Stimulated activated CD8-positive, alpha-beta memory T cell treated with anti-CD3 and anti-CD28 coated beads, Interleukin-7, amount 100 ng/mL, for 4 hours (primary cell): ENCODE results near the gene CYP3A7.
"Not testable (repeated sequence)": the region's sequence is repeated elsewhere in the genome, so short reads cannot be mapped to it uniquely, and the experiment has no call there.

Experiments
- DNase-seq, 2 donors: peaks; one replicate each; pipeline ENCODE4 v3.0.0-alpha.2; 2020; ENCODE audit warnings: low read depth in 2 of 2

The CYP3A7 gene

DNA sequence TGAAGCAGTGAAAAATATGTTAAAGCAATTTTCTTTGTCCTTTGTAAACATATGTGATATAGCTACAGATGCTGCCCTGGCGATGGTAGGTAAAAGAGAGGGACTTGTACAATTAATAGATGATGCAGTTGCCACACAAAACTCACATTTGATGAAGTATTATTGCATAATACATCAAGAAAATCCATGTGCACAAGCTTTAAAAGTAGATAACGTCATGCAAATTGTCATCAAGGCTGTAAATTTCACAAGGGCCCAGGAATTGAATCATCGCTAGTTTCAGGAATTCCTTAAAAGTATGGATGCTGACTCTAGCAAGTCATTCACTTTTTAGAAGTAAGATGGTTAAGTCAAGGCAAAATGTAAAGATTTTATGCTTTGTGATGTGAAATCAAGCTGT, 65.2 kb downstream of the CYP3A7 start:
- no peak for DNase-seq

DNA sequence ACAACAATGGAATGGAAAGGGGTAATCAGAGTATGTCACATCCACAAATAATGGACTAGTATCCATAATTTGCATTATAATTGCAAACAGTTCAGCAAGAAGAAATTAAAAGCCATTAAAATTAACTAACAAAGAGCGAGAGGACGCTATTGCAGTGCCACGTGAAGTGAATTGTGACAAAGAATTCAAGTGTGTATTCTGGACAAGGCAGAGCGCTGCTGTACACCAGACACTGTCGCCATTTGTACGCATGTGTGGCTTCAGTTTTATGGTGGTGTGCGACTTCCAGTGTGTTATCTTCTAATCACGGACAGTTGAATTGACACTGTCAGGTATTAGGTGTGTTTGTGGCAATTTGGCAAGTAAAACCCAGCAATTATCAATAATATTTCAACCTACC, 66.5 kb downstream of the CYP3A7 start:
- DNase-seq: no peak

DNA sequence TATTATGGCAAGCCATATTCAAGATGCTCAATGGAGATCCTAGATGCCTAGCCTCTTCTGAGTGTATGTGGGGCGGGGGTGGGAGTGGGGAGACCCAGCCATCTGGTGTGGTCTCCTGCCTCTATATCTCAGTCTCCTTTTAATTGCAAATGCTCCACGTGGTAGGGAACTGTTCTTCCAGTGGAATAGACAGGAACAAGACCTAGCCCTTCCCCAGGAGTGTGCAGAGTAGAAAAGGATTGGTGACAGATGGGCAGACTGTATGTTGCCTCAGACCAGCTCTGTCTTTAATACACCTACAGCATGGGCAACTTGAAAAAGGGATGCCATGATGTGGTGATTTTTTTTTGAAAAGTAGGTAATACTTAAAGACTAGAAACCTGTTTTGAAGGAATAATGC, 67.8 kb downstream of the CYP3A7 start:
- DNase-seq: no peak

DNA sequence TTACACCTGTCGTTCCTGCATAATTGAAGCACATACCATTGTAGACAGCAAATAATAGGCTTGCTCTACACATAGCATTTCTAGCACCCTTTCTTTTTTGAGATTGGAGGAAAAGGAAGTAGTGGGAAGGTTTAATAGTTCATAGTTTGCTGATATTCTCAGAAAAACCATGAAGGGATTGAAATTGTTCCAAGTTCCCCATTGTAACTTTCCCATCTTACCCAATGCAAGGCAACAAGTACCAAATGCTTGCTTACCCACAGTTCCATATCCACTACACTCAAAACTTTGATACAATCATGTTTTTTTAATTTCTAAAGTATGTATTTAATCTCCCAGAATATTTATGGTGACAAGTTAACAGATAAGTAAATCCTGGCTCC, 69.0 kb downstream of the CYP3A7 start:
- DNase-seq: no peak

DNA sequence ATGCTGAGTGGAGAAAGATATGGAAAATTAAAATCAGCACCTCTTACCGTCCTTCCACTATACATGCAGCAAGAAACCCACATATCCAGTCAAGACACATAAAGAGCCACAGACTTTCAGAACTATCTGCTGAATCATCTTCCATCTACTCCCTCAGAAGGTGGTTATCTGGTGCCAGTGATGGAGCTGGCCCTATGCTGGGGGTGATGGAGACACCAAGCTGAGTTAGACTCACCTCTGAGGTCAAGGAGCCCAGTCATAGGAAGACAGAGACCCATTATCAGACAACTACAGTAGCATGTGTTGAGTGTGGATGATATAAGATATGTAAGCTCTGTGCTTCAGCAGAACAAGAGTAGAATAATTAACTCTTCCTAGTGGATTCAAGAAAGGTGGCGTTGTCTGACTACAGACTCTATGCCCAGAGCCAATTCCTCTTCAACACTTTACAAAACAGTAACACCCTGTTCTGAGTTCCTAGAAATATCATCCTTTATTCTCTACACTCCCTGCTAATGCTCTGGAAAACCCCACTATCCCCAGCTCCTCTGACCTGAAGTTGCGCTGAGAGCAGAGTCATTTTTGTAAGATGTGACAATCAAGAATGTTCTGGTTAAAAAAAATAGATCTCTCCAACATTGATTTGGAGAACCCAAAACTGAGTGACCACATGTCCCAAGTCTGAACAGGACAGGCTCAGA, 69.5 kb downstream of the CYP3A7 start:
- no peak for DNase-seq

DNA sequence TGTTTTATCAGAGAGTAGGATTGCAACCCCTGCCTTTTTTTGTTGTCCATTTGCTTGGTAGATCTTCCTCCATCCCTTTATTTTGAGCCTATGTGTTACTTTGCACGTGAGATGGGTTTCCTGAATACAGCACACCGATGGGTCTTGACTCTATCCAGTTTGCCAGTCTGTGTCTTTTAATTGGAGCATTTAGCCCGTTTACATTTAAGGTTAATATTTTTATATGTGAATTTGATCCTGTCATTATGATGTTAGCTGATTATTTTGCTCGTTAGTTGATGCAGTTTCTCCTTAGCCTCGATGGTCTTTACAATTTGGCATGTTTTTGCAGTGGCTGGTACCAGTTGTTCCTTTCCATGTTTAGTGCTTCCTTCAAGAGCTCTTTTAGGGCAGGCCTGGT, 77.1 kb downstream of the CYP3A7 start:
- not testable (repeated sequence) for DNase-seq
